Measurements from ENCODE around the gene TBC1D20. TPM values are rescaled to one million over a fixed set of nuclear protein-coding genes. Genes with fewer than 3 reads are reported as not detected.

Gene TBC1D20
- total and polyA plus RNA-seq, 2 of the 4 experiments (the other 2 are of a cell fraction), result 39.1 to 42.8 TPM

- Histone ChIP-seq H4K5ac (ENCODE audit: low read depth, low read length) (no peak overlapping the region), H3K23ac (ENCODE audit: low read depth, low read length) (no peak overlapping the region), H4K8ac (ENCODE audit: low read depth in 2 of 2, low read length in 2 of 2) (no peak overlapping the region), H2BK15ac (ENCODE audit: low read depth, low read length) (no peak overlapping the region), H2AFZ (replicated peaks; ENCODE audit: low read length, poor library complexity) (no peak overlapping the region), H4K91ac (ENCODE audit: insufficient read depth, low read depth, low read length) (no peak overlapping the region), H2AK9ac (replicated peaks; ENCODE audit: low read depth, low read length, poor library complexity) (no peak overlapping the region), H4K20me1 (ENCODE audit: insufficient read depth, low read length) (peaks cover 4% of the 10 kb centered on the region; the same call in 1 of the 2 replicates), H3K9me1 (ENCODE audit: insufficient read depth, low read length) (no peaks in the 10 kb centered on the region), H3K14ac (replicated peaks; ENCODE audit: low read depth, low read length) (no peak overlapping the region), H2BK5ac (ENCODE audit: low read depth, low read length, poor library complexity, severe bottlenecking) (no peak overlapping the region), H2AK5ac (ENCODE audit: low read depth, low read length) (no peak overlapping the region), H3K36me3 (ENCODE audit: control insufficient read depth, insufficient read depth, low read length) (no peaks in the 10 kb centered on the region), H3K4me2 (ENCODE audit: low read depth, low read length) (no peak overlapping the region), H3K9me3 (ENCODE audit: control insufficient read depth, insufficient read depth, low read length) (0 out of 2 replicates have a peak, but pooled peaks cover 3% of the 10 kb centered on the region), H3K56ac (ENCODE audit: extremely low read depth, insufficient read depth, low read length) (no peak overlapping the region), H3K27ac (ENCODE audit: insufficient read depth, low read length) (no peak overlapping the region), H3K4me3 (ENCODE audit: insufficient read depth, low read depth, low read length) (no peak overlapping the region), H3K27me3 (ENCODE audit: control insufficient read depth, insufficient read depth, low read length) (no peaks in the 10 kb centered on the region), H3K9ac (ENCODE audit: low read depth, low read length) (no peak overlapping the region), H2BK20ac (ENCODE audit: low read depth, low read length) (peak overlapping the region; percentile 6; the same call in 1 of the 2 replicates), H3K4ac (ENCODE audit: low read depth, low read length) (no peak overlapping the region), H3K79me1 (ENCODE audit: low read depth in 1 of 2, low read length in 2 of 2) (peaks cover 0 to 9% of the 10 kb centered on the region in 2 experiments; a peak in 3 of 4 replicates), H2BK120ac (ENCODE audit: low read depth, low read length) (no peak overlapping the region), H3K18ac (ENCODE audit: low read depth, low read length) (no peak overlapping the region), H3K4me1 (ENCODE audit: control insufficient read depth, insufficient read depth, low read length) (peaks cover 9% of the 10 kb centered on the region)
- DNase-seq (no peak), ATAC-seq (ENCODE audit: low read depth) (no peak)
- ChIA-PET CTCF (no interaction called here), POLR2A (ENCODE audit: unreplicated experiment) (no interaction called here)
- TF ChIP-seq CTCF (conservative IDR thresholded peaks at IDR 0.05; ENCODE audit: low read depth, low read length) (no peak), MXI1 (IDR thresholded peaks at IDR 0.05; ENCODE audit: borderline replicate concordance, low read depth, low read length) (no peak), RFX5 (IDR thresholded peaks at IDR 0.05; ENCODE audit: low read depth, low read length) (no peak), MAFK (IDR thresholded peaks at IDR 0.05; ENCODE audit: low read depth, low read length) (no peak), ELK1 (IDR thresholded peaks at IDR 0.05; ENCODE audit: borderline replicate concordance, low read depth, low read length) (no peak), POLR2A (IDR thresholded peaks at IDR 0.05; ENCODE audit: low read depth, low read length) (no peak), BHLHE40 (IDR thresholded peaks at IDR 0.05; ENCODE audit: low read depth, low read length) (no peak), MAZ (IDR thresholded peaks at IDR 0.05; ENCODE audit: borderline replicate concordance, low read depth, low read length) (no peak), CEBPB (IDR thresholded peaks at IDR 0.05; ENCODE audit: low read depth, low read length) (no peak), RCOR1 (IDR thresholded peaks at IDR 0.05; ENCODE audit: insufficient replicate concordance, low read length) (no peak), SMC3 (IDR thresholded peaks at IDR 0.05; ENCODE audit: low read depth, low read length) (no peak)
- 91% methylated on average over 4 of the region's 4 CpGs; no CpG with 5 or more reads in 1 of the 2 experiments for WGBS, 2 experiments (ENCODE audit: extremely low coverage in 2 of 2, insufficient read length in 1 of 2)
- in situ Hi-C loops (cut with MboI; ENCODE audit: low sequenced_read_pairs), result no loop called here
- dilution Hi-C loops (cut with HindIII; ENCODE audit: low sequenced_read_pairs, unreplicated experiment), result no loop called here
- intact Hi-C loops (cut with micrococcal nuclease), result no loop called here
- no TSS peak for BruUV-seq (replicated peaks)
These were observed 58.2 kb downstream of the TBC1D20 start for GRCh38 chr20:404088-404487.

Measured in IMR-90 (cell line).